GM23338 (cell line): ENCODE results near the gene MGAT5. TPM values are rescaled to one million over a fixed set of nuclear protein-coding genes. Genes with fewer than 3 reads are reported as not detected.

Source experiments
- ATAC-seq: fragments of 200-7000 bp; cut with Tn5 transposase; 3 replicates; pipeline ENCODE4 v1.9.1; 2020
- DNase-seq: peaks from one replicate; pipeline ENCODE4 v3.0.0-alpha.2; 2015; ENCODE audit warnings: low spot score
- H2AFZ ChIP-seq: fragments of 200-600 bp; sonication (generic); 2 replicates; pipeline ENCODE4 v1.8.0; 2016; ENCODE audit warnings: antibody characterized with exemption, mild to moderate bottlenecking, moderate library complexity
- H3F3A ChIP-seq: fragments of 200-600 bp; sonication (generic); replicated peaks from 2 replicates; pipeline ENCODE4 v1.8.0; 2017; ENCODE audit warnings: antibody characterized with exemption, mixed run types, low read depth
- H3K27ac ChIP-seq: fragments of 200-600 bp; sonication (generic); 2 replicates; pipeline ENCODE4 v1.6.1; 2016; ENCODE audit warnings: low read depth
- H3K27me3 ChIP-seq: fragments of 200-600 bp; sonication (generic); 2 replicates; pipeline ENCODE4 v1.8.0; 2016; ENCODE audit warnings: mild to moderate bottlenecking, mixed run types, moderate library complexity; ENCODE audit not compliant: insufficient read depth
- H3K36me3 ChIP-seq: fragments of 200-600 bp; sonication (generic); 2 replicates; pipeline ENCODE4 v1.8.0; 2016; ENCODE audit warnings: mild to moderate bottlenecking; ENCODE audit not compliant: insufficient read depth
- H3K4me1 ChIP-seq: fragments of 200-600 bp; sonication (generic); 2 replicates; pipeline ENCODE4 v1.8.0; 2016; ENCODE audit warnings: mild to moderate bottlenecking, moderate library complexity; ENCODE audit not compliant: insufficient read depth
- H3K4me2 ChIP-seq: fragments of 200-600 bp; sonication (generic); 2 replicates; pipeline ENCODE4 v1.7.1; 2017; ENCODE audit warnings: mixed run types
- H3K4me3 ChIP-seq: fragments of 200-600 bp; sonication (generic); 2 replicates; pipeline ENCODE4 v1.6.1; 2016; ENCODE audit warnings: mixed run types
- H3K79me2 ChIP-seq: fragments of 200-600 bp; sonication (generic); replicated peaks from 2 replicates; pipeline ENCODE4 v1.8.0; 2017; ENCODE audit warnings: mild to moderate bottlenecking; ENCODE audit not compliant: insufficient read depth
- H3K9me2 ChIP-seq: fragments of 200-600 bp; sonication (generic); 2 replicates; pipeline ENCODE4 v1.8.0; 2017; ENCODE audit not compliant: insufficient read depth
- H4K20me1 ChIP-seq: fragments of 200-600 bp; sonication (generic); replicated peaks from 2 replicates; pipeline ENCODE4 v1.8.0; 2017; ENCODE audit warnings: mild to moderate bottlenecking; ENCODE audit not compliant: insufficient read depth
- H3K27ac Mint-ChIP-seq: 2 replicates; pipeline ENCODE4 v1.8.0; 2020; ENCODE audit warnings: inconsistent platforms, mild to moderate bottlenecking, moderate library complexity, mixed read lengths
- H3K27me3 Mint-ChIP-seq: 3 replicates; pipeline ENCODE4 v1.8.0; 2022; ENCODE audit warnings: low read depth, mild to moderate bottlenecking, moderate library complexity, mixed read lengths, inconsistent platforms; ENCODE audit not compliant: insufficient read depth, poor library complexity
- H3K36me3 Mint-ChIP-seq: 3 replicates; pipeline ENCODE4 v1.8.0; 2021; ENCODE audit warnings: low read depth, mild to moderate bottlenecking, inconsistent platforms, moderate library complexity, mixed read lengths
- H3K4me1 Mint-ChIP-seq: 3 replicates; pipeline ENCODE4 v1.8.0; 2020; ENCODE audit warnings: mild to moderate bottlenecking, inconsistent platforms, mixed read lengths
- H3K4me3 Mint-ChIP-seq: 3 replicates; pipeline ENCODE4 v1.8.0; 2021; ENCODE audit warnings: moderate library complexity, mild to moderate bottlenecking, inconsistent platforms, mixed read lengths
- H3K9me3 Mint-ChIP-seq: 3 replicates; pipeline ENCODE4 v1.8.0; 2020; ENCODE audit warnings: moderate library complexity, mild to moderate bottlenecking, inconsistent platforms, mixed read lengths
- JUNB ChIP-seq: IDR thresholded peaks from one replicate; pipeline ENCODE4 v1.6.1; 2016; ENCODE audit warnings: antibody characterized with exemption; ENCODE audit not compliant: unreplicated experiment
- NANOG ChIP-seq: IDR thresholded peaks from 2 replicates; pipeline ENCODE4 v1.6.1; 2016; ENCODE audit warnings: antibody characterized with exemption, borderline replicate concordance
- REST ChIP-seq: IDR thresholded peaks from one replicate; pipeline ENCODE4 v1.6.1; 2018; ENCODE audit warnings: antibody characterized with exemption; ENCODE audit not compliant: unreplicated experiment
- STAT1 ChIP-seq: IDR thresholded peaks from one replicate; pipeline ENCODE4 v1.6.1; 2016; ENCODE audit warnings: antibody characterized with exemption; ENCODE audit not compliant: unreplicated experiment
- ZNF114 ChIP-seq: fragments of 250-450 bp; sonication (Bioruptor Pico); IDR thresholded peaks from 2 replicates; pipeline ENCODE4 v1.5.0; 2020; ENCODE audit warnings: mild to moderate bottlenecking, moderate library complexity
- ZNF331 ChIP-seq: fragments of 250-450 bp; sonication (Bioruptor Pico); IDR thresholded peaks from 2 replicates; pipeline ENCODE4 v1.5.0; 2020; ENCODE audit warnings: low read depth, mild to moderate bottlenecking, moderate library complexity
- polyA plus RNA-seq: library from polyadenylated mRNA; unstranded; fragments of >200 nt; fragmentation: Nextera tagmentation; extraction: Ambion mirVana; gene quantifications from 2 replicates; pipeline ENCODE4 v1.2.1, GENCODE V29; 2016
- total RNA-seq: library from RNA; depleted of rRNA; stranded (reverse); fragments of >200 nt; shearing (Covaris generic); gene quantifications from 2 replicates; pipeline ENCODE4 v1.2.3, GENCODE V29; 2014
- TF ChIP-seq, protein P1 (sequence below), 2 experiments: fragments of 200-600 bp in 1 of 2; sonication (generic) in 1 of 2; conservative IDR thresholded peaks; 2 replicates each; pipeline versions ENCODE4 v1.5.1 to v1.6.1; 2016 to 2017; ENCODE audit warnings: antibody characterized with exemption in 2 of 2, low read depth in 2 of 2, mild to moderate bottlenecking in 2 of 2, moderate library complexity in 1 of 2

Gene MGAT5
- total and polyA plus RNA-seq, 2 experiments from 2014 or later: 4.6 to 27.6 TPM

DNA sequence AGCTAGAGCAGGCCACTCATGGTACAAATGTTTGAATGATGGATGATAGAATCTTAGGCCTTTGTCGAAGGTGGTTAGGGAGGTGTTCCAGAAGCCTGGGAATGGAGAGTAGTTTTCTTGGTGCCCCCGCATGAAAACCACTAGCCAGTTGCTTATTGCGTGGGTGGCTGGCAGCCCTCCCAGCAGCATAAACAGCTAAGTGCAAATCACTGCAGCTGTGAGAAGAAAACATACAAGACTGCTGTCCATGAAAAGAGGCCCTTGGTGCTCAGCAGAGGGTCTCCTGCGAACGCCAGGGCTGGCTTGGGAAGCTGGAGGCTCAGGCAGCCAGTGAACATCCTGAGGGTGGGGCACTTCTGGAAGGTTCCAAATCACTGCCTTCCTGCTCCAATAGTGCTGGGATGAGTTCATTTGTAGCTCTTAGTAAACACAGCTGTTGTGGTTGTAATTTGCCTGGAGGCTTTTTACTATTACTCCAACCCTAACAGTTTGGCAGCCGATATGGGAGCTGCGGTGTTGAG is 118.8 kb downstream of the MGAT5 start:
- no peaks in the 10 kb centered on the region for H3K9me3 Mint-ChIP-seq
- DNase-seq (no peak), ATAC-seq (no peak)
- Histone ChIP-seq H3K79me2 (no peaks in the 10 kb centered on the region), H3F3A (no peaks in the 10 kb centered on the region), H3K27me3 (no peaks in the 10 kb centered on the region), H3K9me2 (no peaks in the 10 kb centered on the region), H3K4me3 (no peak overlapping the region), H4K20me1 (no peaks in the 10 kb centered on the region), H3K4me2 (no peak overlapping the region), H2AFZ (no peak overlapping the region), H3K36me3 (no peaks in the 10 kb centered on the region), H3K27ac (no peak overlapping the region), H3K4me1 (no peaks in the 10 kb centered on the region; the same call in 1 of the 2 replicates)
- no peak overlapping the region for H3K27ac Mint-ChIP-seq
- H3K4me1 Mint-ChIP-seq: no peaks in the 10 kb centered on the region
- no peaks in the 10 kb centered on the region for H3K36me3 Mint-ChIP-seq
- no peaks in the 10 kb centered on the region for H3K27me3 Mint-ChIP-seq
- H3K4me3 Mint-ChIP-seq: no peak overlapping the region
- TF ChIP-seq, protein P1, sequence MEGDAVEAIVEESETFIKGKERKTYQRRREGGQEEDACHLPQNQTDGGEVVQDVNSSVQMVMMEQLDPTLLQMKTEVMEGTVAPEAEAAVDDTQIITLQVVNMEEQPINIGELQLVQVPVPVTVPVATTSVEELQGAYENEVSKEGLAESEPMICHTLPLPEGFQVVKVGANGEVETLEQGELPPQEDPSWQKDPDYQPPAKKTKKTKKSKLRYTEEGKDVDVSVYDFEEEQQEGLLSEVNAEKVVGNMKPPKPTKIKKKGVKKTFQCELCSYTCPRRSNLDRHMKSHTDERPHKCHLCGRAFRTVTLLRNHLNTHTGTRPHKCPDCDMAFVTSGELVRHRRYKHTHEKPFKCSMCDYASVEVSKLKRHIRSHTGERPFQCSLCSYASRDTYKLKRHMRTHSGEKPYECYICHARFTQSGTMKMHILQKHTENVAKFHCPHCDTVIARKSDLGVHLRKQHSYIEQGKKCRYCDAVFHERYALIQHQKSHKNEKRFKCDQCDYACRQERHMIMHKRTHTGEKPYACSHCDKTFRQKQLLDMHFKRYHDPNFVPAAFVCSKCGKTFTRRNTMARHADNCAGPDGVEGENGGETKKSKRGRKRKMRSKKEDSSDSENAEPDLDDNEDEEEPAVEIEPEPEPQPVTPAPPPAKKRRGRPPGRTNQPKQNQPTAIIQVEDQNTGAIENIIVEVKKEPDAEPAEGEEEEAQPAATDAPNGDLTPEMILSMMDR (conservative IDR thresholded peaks at IDR 0.05; ENCODE audit: low read depth in 2 of 2): no peak
- no peak for TF ChIP-seq ZNF114 (CRISPR knock-in tag)
- TF ChIP-seq JUNB: no peak
- no peak for TF ChIP-seq NANOG
- no peak for TF ChIP-seq ZNF331 (CRISPR knock-in tag)

- no peak overlapping the region for H3K4me3 Mint-ChIP-seq
- no peak overlapping the region for H3K4me2 ChIP-seq
- no peak overlapping the region for H2AFZ ChIP-seq
- ATAC-seq (peak; percentile 74), DNase-seq (peak; percentile 22)
- H3K4me1 ChIP-seq: no peaks in the 10 kb centered on the region
- H3K79me2 ChIP-seq: no peaks in the 10 kb centered on the region
- H3K27me3 ChIP-seq: no peaks in the 10 kb centered on the region
- no peak overlapping the region for H3K27ac Mint-ChIP-seq
- no peaks in the 10 kb centered on the region for H3K36me3 Mint-ChIP-seq
- H3K4me3 ChIP-seq: no peak overlapping the region
- no peaks in the 10 kb centered on the region for H3K4me1 Mint-ChIP-seq
- H4K20me1 ChIP-seq: no peaks in the 10 kb centered on the region
- TF ChIP-seq ZNF331 (CRISPR knock-in tag): no peak
- TF ChIP-seq, protein P1 (conservative IDR thresholded peaks at IDR 0.05; ENCODE audit: low read depth in 2 of 2): peak in 1 of 2 experiments; percentile 40; a peak in 2 of 4 replicates
- H3K36me3 ChIP-seq: no peaks in the 10 kb centered on the region
- no peaks in the 10 kb centered on the region for H3K9me3 Mint-ChIP-seq
- no peaks in the 10 kb centered on the region for H3F3A ChIP-seq
- H3K27me3 Mint-ChIP-seq: no peaks in the 10 kb centered on the region
- H3K27ac ChIP-seq: no peak overlapping the region
- no peaks in the 10 kb centered on the region for H3K9me2 ChIP-seq
Measured at GRCh38 chr2:134375935-134376334, 122.1 kb downstream of the MGAT5 start.

GRCh38 chr2:134377730-134378129 is 123.9 kb downstream of the MGAT5 start:
- no peaks in the 10 kb centered on the region for H3K27me3 Mint-ChIP-seq
- no peaks in the 10 kb centered on the region for H3F3A ChIP-seq
- DNase-seq (no peak), ATAC-seq (no peak)
- H3K4me3 ChIP-seq: no peak overlapping the region
- no peak overlapping the region for H3K4me2 ChIP-seq
- no peaks in the 10 kb centered on the region for H3K36me3 ChIP-seq
- H3K27ac Mint-ChIP-seq: no peak overlapping the region
- H3K79me2 ChIP-seq: no peaks in the 10 kb centered on the region
- no peaks in the 10 kb centered on the region for H3K4me1 Mint-ChIP-seq
- H4K20me1 ChIP-seq: no peaks in the 10 kb centered on the region
- no peak overlapping the region for H2AFZ ChIP-seq
- no peak overlapping the region for H3K4me3 Mint-ChIP-seq
- no peak overlapping the region for H3K27ac ChIP-seq
- H3K9me3 Mint-ChIP-seq: no peaks in the 10 kb centered on the region
- H3K4me1 ChIP-seq: no peaks in the 10 kb centered on the region
- no peaks in the 10 kb centered on the region for H3K27me3 ChIP-seq
- H3K9me2 ChIP-seq: no peaks in the 10 kb centered on the region
- H3K36me3 Mint-ChIP-seq: no peaks in the 10 kb centered on the region
- no peak for TF ChIP-seq REST
- TF ChIP-seq ZNF331 (CRISPR knock-in tag): no peak
- no peak for TF ChIP-seq STAT1
